Epithelial cell of esophagus (primary cell): ENCODE data around the gene SSBP3.
"Not testable (repeated sequence)": the region's sequence is repeated elsewhere in the genome, so short reads cannot be mapped to it uniquely, and the experiment has no call there.

ENCODE experiments used
- DNase-seq: peaks from one replicate; pipeline ENCODE4 v3.0.0; 2010; ENCODE audit warnings: low read depth
- H3K4me3 ChIP-seq: 2 replicates; pipeline ENCODE4 v1.5.1; 2011; ENCODE audit warnings: mild to moderate bottlenecking, low read length, control low read depth
- TF ChIP-seq, protein P1 (sequence below): IDR thresholded peaks from 2 replicates; pipeline ENCODE4 v1.5.1; 2011; ENCODE audit warnings: low read depth, mild to moderate bottlenecking, low read length, control low read depth, inconsistent platforms; ENCODE audit not compliant: insufficient read depth; ENCODE audit errors: missing control alignments

Gene SSBP3

GRCh38 chr1:54406339-54407153 is at the start of gene SSBP3:
Gene SSBP3, minus strand, starts transcription at chr1:54406394.
- peak within 1 kb of the TSS; percentile 67 for H3K4me3 ChIP-seq
- TF ChIP-seq, protein P1, sequence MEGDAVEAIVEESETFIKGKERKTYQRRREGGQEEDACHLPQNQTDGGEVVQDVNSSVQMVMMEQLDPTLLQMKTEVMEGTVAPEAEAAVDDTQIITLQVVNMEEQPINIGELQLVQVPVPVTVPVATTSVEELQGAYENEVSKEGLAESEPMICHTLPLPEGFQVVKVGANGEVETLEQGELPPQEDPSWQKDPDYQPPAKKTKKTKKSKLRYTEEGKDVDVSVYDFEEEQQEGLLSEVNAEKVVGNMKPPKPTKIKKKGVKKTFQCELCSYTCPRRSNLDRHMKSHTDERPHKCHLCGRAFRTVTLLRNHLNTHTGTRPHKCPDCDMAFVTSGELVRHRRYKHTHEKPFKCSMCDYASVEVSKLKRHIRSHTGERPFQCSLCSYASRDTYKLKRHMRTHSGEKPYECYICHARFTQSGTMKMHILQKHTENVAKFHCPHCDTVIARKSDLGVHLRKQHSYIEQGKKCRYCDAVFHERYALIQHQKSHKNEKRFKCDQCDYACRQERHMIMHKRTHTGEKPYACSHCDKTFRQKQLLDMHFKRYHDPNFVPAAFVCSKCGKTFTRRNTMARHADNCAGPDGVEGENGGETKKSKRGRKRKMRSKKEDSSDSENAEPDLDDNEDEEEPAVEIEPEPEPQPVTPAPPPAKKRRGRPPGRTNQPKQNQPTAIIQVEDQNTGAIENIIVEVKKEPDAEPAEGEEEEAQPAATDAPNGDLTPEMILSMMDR, result no peak
- DNase-seq, result peak; percentile 96

DNA sequence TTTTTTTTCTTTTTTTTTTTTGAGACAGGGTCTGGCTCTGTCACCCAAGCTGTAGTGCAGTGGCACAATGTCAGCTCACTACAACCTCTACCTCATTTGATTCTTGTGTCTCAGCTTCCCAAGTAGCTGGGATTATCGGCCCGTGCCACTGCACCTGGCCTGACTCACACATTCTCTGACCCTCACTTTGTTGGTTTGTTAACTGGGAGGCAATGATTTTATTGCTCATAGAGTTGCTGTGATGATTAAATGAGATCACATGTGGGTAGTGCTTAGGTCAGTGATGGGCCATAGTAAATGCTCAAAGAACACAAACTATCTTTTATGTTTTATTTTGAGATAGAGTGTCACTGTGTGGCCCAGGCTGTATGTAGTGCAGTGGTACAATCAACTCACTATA is 47.3 kb upstream of the SSBP3 start:
- TF ChIP-seq, protein P1, result no peak
- H3K4me3 ChIP-seq, result no peak overlapping the region
- DNase-seq, result no peak

DNA sequence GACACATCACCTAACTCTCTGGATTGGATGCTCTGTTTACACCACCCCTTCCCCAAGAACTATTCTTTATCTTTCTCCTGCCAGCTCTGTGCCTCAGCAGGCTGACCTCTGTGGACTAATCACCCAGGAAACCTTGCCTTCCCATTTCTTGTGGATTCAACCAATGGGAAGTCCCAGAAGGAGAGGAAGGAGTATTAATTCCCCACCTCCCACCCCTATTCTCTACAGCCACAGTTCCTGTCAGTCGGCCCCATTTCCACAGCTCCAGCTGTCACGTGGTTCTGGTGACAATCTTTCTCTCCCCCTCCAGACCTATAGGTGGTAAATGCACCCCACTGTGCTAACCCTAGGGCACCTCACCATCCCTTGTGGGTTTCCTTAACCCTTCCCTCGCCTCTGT is 46.8 kb upstream of the SSBP3 start:
- H3K4me3 ChIP-seq, result no peak overlapping the region
- TF ChIP-seq, protein P1, result no peak
- no peak for DNase-seq

DNA sequence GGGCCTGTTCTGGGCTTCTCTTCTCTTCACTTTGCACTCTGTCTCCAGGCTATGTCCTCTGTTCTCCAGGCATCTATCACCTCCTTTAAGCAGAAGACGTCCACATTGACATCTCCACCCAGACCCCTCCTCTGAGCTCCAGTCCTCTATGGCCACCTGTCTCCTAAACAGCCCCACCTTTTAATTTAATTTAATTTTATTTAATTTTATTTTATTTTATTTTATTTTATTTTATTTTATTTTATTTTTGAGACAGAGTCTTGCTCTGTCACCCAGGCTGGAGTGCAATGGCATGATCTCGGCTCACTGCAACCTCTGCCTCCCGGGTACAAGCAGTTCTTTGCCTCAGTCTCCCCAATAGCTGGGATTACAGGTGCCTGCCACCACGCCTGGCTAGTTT is 43.2 kb upstream of the SSBP3 start:
- not testable (repeated sequence) for DNase-seq, H3K4me3 ChIP-seq

DNA sequence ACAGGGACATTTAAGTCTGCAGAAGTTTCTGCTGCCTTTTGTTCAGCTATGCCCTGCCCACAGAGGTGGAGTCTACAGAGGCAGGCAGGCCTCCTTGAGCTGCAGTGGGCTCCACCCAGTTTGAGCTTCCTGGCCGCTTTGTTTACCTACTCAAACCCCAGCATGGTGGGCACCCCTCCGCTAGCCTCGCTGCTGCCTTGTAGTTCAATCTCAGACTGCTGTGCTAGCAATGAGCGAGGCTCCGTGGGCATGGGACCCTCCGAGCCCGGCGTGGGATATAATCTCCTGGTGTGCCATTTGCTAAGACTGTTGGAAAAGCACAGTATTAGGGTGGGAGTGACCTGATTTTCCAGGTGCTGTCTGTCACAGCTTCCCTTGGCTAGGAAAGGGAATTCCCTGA is 42.6 kb upstream of the SSBP3 start:
- DNase-seq, H3K4me3 ChIP-seq: not testable (repeated sequence)

DNA sequence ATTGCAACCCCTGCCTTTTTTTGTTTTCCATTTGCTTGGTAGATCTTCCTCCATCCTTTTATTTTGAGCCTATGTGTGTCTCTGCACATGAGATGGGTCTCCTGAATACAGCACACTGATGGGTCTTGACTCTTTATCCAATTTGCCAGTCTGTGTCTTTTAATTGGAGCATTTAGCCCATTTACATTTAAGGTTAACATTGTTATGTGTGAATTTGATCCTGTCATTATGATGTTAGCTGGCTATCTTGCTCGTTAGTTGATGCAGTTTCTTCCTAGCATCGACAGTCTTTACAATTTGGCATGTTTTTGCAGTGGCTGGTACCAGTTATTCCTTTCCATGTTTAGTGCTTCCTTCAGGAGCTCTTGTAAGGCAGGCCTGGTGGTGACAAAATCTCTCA is 40.9 kb upstream of the SSBP3 start:
- not testable (repeated sequence) for H3K4me3 ChIP-seq, DNase-seq

- no peak overlapping the region for H3K4me3 ChIP-seq
- DNase-seq, result no peak
- TF ChIP-seq, protein P1, result no peak
Observed at GRCh38 chr1:54442185-54442584, 36.0 kb upstream of the SSBP3 start.

DNA sequence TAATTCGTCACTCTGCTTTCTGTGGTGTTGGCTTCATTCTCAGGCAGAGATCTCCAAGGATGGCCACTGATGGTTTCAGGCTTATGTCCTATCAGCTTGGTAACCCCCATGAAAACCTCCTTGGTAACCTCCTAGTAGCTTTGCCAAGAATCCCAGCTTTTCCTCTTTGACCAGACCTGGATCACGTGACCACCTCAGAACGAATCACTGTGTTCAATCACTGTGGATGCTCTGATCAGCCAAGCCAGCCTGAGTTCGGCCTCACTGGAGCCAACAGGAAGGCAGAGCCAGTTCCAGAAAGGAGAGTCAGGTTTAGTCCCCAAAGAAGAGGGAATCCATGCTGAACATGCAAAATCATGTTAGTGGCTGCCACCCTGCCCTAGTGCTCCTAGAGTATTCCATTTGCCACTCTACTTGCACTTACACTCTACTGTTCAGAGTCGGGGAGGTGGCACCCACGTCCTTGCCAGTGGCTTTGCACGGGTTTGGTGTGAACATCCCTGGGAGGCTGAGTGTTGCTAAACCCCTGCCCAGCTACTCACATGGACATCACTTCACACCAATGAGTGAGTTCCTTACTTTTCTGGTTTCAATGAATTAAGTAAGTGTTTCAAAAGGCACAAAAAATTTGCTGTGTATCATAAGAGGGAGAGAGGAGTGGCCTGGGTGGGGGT is 33.5 kb upstream of the SSBP3 start:
- no peak overlapping the region for H3K4me3 ChIP-seq
- DNase-seq, result no peak
- TF ChIP-seq, protein P1, result no peak
